ENCODE results near the gene CLTCL1.
"Not testable (repeated sequence)": the region's sequence is repeated elsewhere in the genome, so short reads cannot be mapped to it uniquely, and the experiment has no call there.

DNA sequence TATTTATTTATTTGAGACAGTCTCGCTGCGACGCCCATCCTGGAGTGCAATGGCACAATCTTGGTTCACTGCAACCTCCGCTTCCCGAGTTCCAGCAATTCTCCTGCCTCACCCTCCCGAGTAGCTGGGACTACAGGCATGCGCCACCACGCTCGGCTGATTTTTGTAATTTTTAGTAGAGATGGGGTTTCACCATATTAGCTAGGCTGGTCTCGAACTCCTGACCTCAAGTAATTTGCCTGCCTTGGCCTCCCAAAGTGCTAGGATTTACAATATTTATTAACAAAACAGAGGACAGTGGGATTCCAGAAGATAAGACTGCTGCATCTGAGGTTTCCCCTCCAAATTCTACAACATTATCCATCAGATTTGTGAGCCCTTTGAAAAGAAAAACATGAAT lies 12.4 kb downstream of the CLTCL1 start:
- TF ChIP-seq, protein P1, sequence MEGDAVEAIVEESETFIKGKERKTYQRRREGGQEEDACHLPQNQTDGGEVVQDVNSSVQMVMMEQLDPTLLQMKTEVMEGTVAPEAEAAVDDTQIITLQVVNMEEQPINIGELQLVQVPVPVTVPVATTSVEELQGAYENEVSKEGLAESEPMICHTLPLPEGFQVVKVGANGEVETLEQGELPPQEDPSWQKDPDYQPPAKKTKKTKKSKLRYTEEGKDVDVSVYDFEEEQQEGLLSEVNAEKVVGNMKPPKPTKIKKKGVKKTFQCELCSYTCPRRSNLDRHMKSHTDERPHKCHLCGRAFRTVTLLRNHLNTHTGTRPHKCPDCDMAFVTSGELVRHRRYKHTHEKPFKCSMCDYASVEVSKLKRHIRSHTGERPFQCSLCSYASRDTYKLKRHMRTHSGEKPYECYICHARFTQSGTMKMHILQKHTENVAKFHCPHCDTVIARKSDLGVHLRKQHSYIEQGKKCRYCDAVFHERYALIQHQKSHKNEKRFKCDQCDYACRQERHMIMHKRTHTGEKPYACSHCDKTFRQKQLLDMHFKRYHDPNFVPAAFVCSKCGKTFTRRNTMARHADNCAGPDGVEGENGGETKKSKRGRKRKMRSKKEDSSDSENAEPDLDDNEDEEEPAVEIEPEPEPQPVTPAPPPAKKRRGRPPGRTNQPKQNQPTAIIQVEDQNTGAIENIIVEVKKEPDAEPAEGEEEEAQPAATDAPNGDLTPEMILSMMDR (IDR thresholded peaks at IDR 0.05), result not testable (repeated sequence)
- not testable (repeated sequence) for TF ChIP-seq POLR2A (IDR thresholded peaks at IDR 0.05)
